NB4 (cell line): Measurements from ENCODE around the gene NFIA.
A peak's percentile ranks its signal among the peaks of the same experiment; 100 is the strongest.

Source experiments
- DNase-seq: peaks from one replicate; pipeline ENCODE4 v3.0.0; 2010; ENCODE audit warnings: low read depth
- H3K4me3 ChIP-seq: one replicate; pipeline ENCODE4 v1.5.1; 2011; ENCODE audit warnings: mild to moderate bottlenecking, low read depth, low read length, moderate library complexity
- CTCF ChIP-seq: IDR thresholded peaks from one replicate; pipeline ENCODE4 v1.5.1; 2012; ENCODE audit warnings: low read depth, low read length
- MAX ChIP-seq: IDR thresholded peaks from 2 replicates; pipeline ENCODE4 v1.6.1; 2011; ENCODE audit warnings: low read depth, low read length
- MYC ChIP-seq: IDR thresholded peaks from 2 replicates; pipeline ENCODE4 v1.6.1; 2011; ENCODE audit warnings: low read depth, low read length
- POLR2A ChIP-seq: IDR thresholded peaks from 2 replicates; pipeline ENCODE4 v1.6.1; 2011; ENCODE audit warnings: mild to moderate bottlenecking; ENCODE audit not compliant: insufficient read length; ENCODE audit errors: extremely low read depth

NFIA gene

GRCh38 chr1:61353797-61354406 is 271.5 kb downstream of the NFIA start:
- TF ChIP-seq MAX (no peak), MYC (no peak), POLR2A (no peak), CTCF (no peak)
- DNase-seq = no peak
- no peak overlapping the region for H3K4me3 ChIP-seq

- no peak for TF ChIP-seq POLR2A
- TF ChIP-seq CTCF = no peak
- TF ChIP-seq MYC = no peak
- TF ChIP-seq MAX = no peak
- no peak overlapping the region for H3K4me3 ChIP-seq
- DNase-seq = no peak
These were observed 273.7 kb downstream of the NFIA start for GRCh38 chr1:61356016-61356415.

GRCh38 chr1:61356995-61357394 is 274.6 kb downstream of the NFIA start:
- no peak overlapping the region for H3K4me3 ChIP-seq
- TF ChIP-seq POLR2A = no peak
- TF ChIP-seq MAX = no peak
- TF ChIP-seq MYC = no peak
- no peak for TF ChIP-seq CTCF
- no peak for DNase-seq

- TF ChIP-seq MYC = no peak
- no peak for TF ChIP-seq POLR2A
- no peak for TF ChIP-seq CTCF
- TF ChIP-seq MAX = no peak
These were observed 275.2 kb downstream of the NFIA start for GRCh38 chr1:61357539-61357938.

GRCh38 chr1:61358770-61359455 is 276.6 kb downstream of the NFIA start:
- peak; percentile 1 for DNase-seq
- no peak overlapping the region for H3K4me3 ChIP-seq

More at GRCh38 chr1:61357539-61357938, 275.2 kb downstream of the NFIA start:
- DNase-seq = no peak
- no peak overlapping the region for H3K4me3 ChIP-seq

More at GRCh38 chr1:61358770-61359455, 276.6 kb downstream of the NFIA start:
- no peak for TF ChIP-seq MAX
- no peak for TF ChIP-seq CTCF
- TF ChIP-seq MYC = no peak
- no peak for TF ChIP-seq POLR2A
